ENCODE results near the gene HMGN1.

The HMGN1 gene

GRCh38 chr21:39366563-39366962, 17.7 kb upstream of the HMGN1 start:
- no peak for DNase-seq

GRCh38 chr21:39364949-39365348, 16.1 kb upstream of the HMGN1 start:
- DNase-seq, result no peak

- DNase-seq, result no peak
Observed at GRCh38 chr21:39363607-39364555, 15.0 kb upstream of the HMGN1 start.

GRCh38 chr21:39362733-39363132, 13.8 kb upstream of the HMGN1 start:
- no peak for DNase-seq

- DNase-seq, result no peak
Observed at GRCh38 chr21:39359382-39359781, 10.5 kb upstream of the HMGN1 start.

- DNase-seq, result no peak
Observed at GRCh38 chr21:39353295-39353694, 4.4 kb upstream of the HMGN1 start.

- DNase-seq, result no peak
Observed at GRCh38 chr21:39350094-39351005, 1.5 kb upstream of the HMGN1 start.

GRCh38 chr21:39349211-39350093, 564 bp upstream of the HMGN1 start:
- peak; percentile 81 to 94 for DNase-seq

GRCh38 chr21:39348040-39348354, 891 bp downstream of the HMGN1 start:
- no peak for DNase-seq

GRCh38 chr21:39347537-39347936, 1.4 kb downstream of the HMGN1 start:
- no peak for DNase-seq

- no peak for DNase-seq
Observed at GRCh38 chr21:39346671-39347331, 2.1 kb downstream of the HMGN1 start.

GRCh38 chr21:39346206-39346605, 2.7 kb downstream of the HMGN1 start:
- DNase-seq, result no peak

GRCh38 chr21:39345440-39345839, 3.4 kb downstream of the HMGN1 start:
- no peak for DNase-seq

- no peak for DNase-seq
Observed at GRCh38 chr21:39344848-39345247, 4.0 kb downstream of the HMGN1 start.

GRCh38 chr21:39341249-39341923, 7.5 kb downstream of the HMGN1 start:
- DNase-seq, result no peak

GRCh38 chr21:39340687-39341086, 8.2 kb downstream of the HMGN1 start:
- no peak for DNase-seq

- no peak for DNase-seq
Observed at GRCh38 chr21:39339231-39339630, 9.7 kb downstream of the HMGN1 start.

GRCh38 chr21:39336457-39337008, 12.4 kb downstream of the HMGN1 start:
- DNase-seq, result no peak

GRCh38 chr21:39334611-39335010, 14.3 kb downstream of the HMGN1 start:
- no peak for DNase-seq

- DNase-seq, result no peak
Observed at GRCh38 chr21:39332175-39332574, 16.7 kb downstream of the HMGN1 start.

GRCh38 chr21:39330001-39330400, 18.9 kb downstream of the HMGN1 start:
- no peak for DNase-seq
